Tibial nerve (tissue), 4 donors: ENCODE results near the gene ADK. TPM values are rescaled to one million over a fixed set of nuclear protein-coding genes. Genes with fewer than 3 reads are reported as not detected.
"Not testable (repeated sequence)": the region's sequence is repeated elsewhere in the genome, so short reads cannot be mapped to it uniquely, and the experiment has no call there.

Source experiments
- DNase-seq, 2 donors: peaks; one replicate each; pipeline ENCODE4 v3.0.0-alpha.2; 2019; ENCODE audit warnings: low spot score in 2 of 2
- H3K27ac ChIP-seq, 4 donors: fragments of 200-600 bp; sonication (generic) in 3 of 4; one replicate each; pipeline ENCODE4 v1.5.1; 2017 to 2019; ENCODE audit warnings: mild to moderate bottlenecking in 1 of 4
- H3K27me3 ChIP-seq, 2 donors: fragments of 200-600 bp; sonication (generic) in 1 of 2; one replicate each; pipeline versions ENCODE4 v1.5.1 to v1.6.0; 2017 to 2019
- H3K36me3 ChIP-seq, 3 donors: fragments of 200-600 bp; sonication (generic); one replicate each; pipeline ENCODE4 v1.5.1; 2018 to 2019
- H3K4me1 ChIP-seq, 4 donors: fragments of 200-600 bp; sonication (generic) in 3 of 4; one replicate each; pipeline ENCODE4 v1.5.1; 2017 to 2019
- H3K4me3 ChIP-seq, 4 donors: fragments of 200-600 bp; sonication (generic) in 3 of 4; one replicate each; pipeline ENCODE4 v1.5.1; 2017 to 2019; ENCODE audit warnings: mild to moderate bottlenecking in 1 of 4, moderate library complexity in 1 of 4
- H3K9me3 ChIP-seq, 4 donors: fragments of 200-600 bp; sonication (generic) in 3 of 4; one replicate each; pipeline ENCODE4 v1.5.1; 2017 to 2019
- EP300 ChIP-seq, 2 donors: sonication (generic); formaldehyde crosslinking; IDR thresholded peaks; one replicate each; pipeline ENCODE4 v1.6.1; 2017; ENCODE audit warnings: antibody characterized with exemption in 2 of 2, mild to moderate bottlenecking in 1 of 2
- POLR2A ChIP-seq, 2 donors: fragments of 450-650 bp; IDR thresholded peaks; one replicate each; pipeline ENCODE4 v1.6.1; 2017; ENCODE audit warnings: antibody characterized with exemption in 2 of 2, mild to moderate bottlenecking in 2 of 2, moderate library complexity in 2 of 2
- WGBS, 2 donors: methylation state at CpG; one replicate each; pipeline ENCODE4 v1.1.5; 2018; 5-methylcytosine and 5-hydroxymethylcytosine counted together
- total RNA-seq, 4 donors: library from RNA; depleted of rRNA; stranded (reverse); fragments of >200 nt; gene quantifications; one replicate each; pipeline ENCODE4 v1.1.0, GENCODE V29; 2016
- TF ChIP-seq, protein P1 (sequence below), 5 experiments: fragments of 200-600 bp in 3 of 5; fragments of 450-650 bp in 2 of 5; sonication (generic) in 3 of 5; IDR thresholded peaks; one replicate each; pipeline ENCODE4 v1.5.1; 2016 to 2019; ENCODE audit warnings: antibody characterized with exemption in 5 of 5, mild to moderate bottlenecking in 3 of 5, moderate library complexity in 2 of 5

Gene ADK
- total RNA-seq, 4 donors from 2014 or later = 28.2 to 50.9 (median 34.0) TPM

DNA sequence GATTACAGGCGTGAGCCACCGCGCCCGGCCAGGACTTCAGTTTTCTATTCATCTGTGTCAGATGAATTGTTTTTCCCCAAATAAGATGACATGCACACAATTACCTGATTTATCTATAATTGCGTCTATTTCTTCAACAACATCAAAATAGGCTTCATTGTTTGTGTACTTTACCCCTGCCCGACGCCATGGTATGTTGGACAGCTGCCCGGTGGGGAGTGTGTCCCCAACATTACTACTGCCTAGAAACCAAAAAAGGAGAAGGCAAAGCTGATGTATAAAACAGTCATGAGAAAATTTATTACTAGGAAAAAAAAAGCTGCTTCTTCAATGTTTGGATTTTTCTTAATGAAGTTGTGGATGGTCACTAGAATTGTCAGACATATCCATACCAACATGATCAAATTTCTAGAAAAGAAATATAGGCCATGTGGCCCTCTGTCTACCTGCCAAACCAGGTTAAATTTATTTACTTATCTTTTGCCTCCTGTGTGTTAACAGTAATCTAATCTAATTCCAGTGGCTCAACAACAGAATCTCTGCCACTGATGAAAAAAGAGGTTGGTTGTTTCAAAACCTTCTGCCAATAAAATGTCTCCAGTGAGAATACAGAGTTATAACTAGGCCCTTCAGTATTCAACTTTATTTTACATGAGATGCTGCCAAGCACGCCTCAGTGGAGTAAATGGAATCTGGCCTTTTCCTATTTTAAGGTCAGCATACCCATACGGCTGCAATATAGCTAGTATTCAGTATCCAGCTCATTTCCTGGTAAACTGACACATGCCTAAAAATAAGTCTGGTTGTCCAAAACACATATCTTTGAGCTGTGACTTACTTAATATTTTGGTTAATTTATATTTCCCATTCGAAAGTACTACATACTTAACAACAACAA, 16.8 kb upstream of the ADK start:
- Histone ChIP-seq H3K4me1 (peaks cover 0 to 4% (median 0%) of the 10 kb centered on the region in 4 donors), H3K36me3 (peaks cover 6 to 88% (median 7%) of the 10 kb centered on the region in 3 donors), H3K9me3 (no peaks in the 10 kb centered on the region), H3K27ac (no peak overlapping the region), H3K27me3 (no peaks in the 10 kb centered on the region), H3K4me3 (no peak overlapping the region)
- TF ChIP-seq, protein P1, sequence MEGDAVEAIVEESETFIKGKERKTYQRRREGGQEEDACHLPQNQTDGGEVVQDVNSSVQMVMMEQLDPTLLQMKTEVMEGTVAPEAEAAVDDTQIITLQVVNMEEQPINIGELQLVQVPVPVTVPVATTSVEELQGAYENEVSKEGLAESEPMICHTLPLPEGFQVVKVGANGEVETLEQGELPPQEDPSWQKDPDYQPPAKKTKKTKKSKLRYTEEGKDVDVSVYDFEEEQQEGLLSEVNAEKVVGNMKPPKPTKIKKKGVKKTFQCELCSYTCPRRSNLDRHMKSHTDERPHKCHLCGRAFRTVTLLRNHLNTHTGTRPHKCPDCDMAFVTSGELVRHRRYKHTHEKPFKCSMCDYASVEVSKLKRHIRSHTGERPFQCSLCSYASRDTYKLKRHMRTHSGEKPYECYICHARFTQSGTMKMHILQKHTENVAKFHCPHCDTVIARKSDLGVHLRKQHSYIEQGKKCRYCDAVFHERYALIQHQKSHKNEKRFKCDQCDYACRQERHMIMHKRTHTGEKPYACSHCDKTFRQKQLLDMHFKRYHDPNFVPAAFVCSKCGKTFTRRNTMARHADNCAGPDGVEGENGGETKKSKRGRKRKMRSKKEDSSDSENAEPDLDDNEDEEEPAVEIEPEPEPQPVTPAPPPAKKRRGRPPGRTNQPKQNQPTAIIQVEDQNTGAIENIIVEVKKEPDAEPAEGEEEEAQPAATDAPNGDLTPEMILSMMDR (IDR thresholded peaks at IDR 0.05) = no peak
- TF ChIP-seq EP300 (IDR thresholded peaks at IDR 0.05) (no peak), POLR2A (IDR thresholded peaks at IDR 0.05) (no peak)
- DNase-seq = no peak
- 65 to 66% methylated on average over 11 of the region's 11 CpGs for WGBS, 2 donors

DNA sequence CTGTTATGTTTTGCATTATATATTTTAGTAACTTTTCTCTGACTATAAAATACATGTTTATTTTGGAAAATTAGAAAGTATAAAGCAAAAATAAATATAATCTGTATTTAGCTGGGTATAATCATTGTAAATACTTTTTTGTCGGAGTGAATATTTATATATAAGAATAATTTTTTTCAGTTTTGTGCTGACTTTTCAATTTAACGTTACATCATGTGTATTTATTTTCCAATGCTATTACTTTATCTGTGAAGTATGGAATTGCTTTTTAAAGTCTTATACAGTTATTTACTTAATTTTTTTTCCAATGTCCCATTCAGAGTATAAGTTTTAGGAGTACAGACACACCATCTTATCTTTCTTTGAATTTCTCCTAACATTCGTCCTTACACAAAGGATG, 15.6 kb upstream of the ADK start:
- peaks cover 0 to 4% (median 0%) of the 10 kb centered on the region in 4 donors for H3K4me1 ChIP-seq
- H3K4me3 ChIP-seq = no peak overlapping the region
- peaks cover 0 to 81% (median 6%) of the 10 kb centered on the region in 3 donors for H3K36me3 ChIP-seq
- no peaks in the 10 kb centered on the region for H3K9me3 ChIP-seq
- no peaks in the 10 kb centered on the region for H3K27me3 ChIP-seq
- no peak for DNase-seq
- 75 to 82% methylated on average over 3 of the region's 3 CpGs for WGBS, 2 donors
- TF ChIP-seq POLR2A (IDR thresholded peaks at IDR 0.05) (no peak), EP300 (IDR thresholded peaks at IDR 0.05) (no peak)
- TF ChIP-seq, protein P1 (IDR thresholded peaks at IDR 0.05) = no peak
- H3K27ac ChIP-seq = no peak overlapping the region

- H3K36me3 ChIP-seq = peaks cover 0 to 56% (median 3%) of the 10 kb centered on the region in 3 donors
- no peak for TF ChIP-seq POLR2A (IDR thresholded peaks at IDR 0.05)
- H3K27me3 ChIP-seq = no peaks in the 10 kb centered on the region
- 92 to 93% methylated on average over 5 of the region's 5 CpGs for WGBS, 2 donors
- no peak overlapping the region for H3K27ac ChIP-seq
- DNase-seq = no peak
- H3K9me3 ChIP-seq = no peaks in the 10 kb centered on the region
- H3K4me1 ChIP-seq = peaks cover 0 to 4% (median 0%) of the 10 kb centered on the region in 4 donors
- no peak overlapping the region for H3K4me3 ChIP-seq
These were observed 13.0 kb upstream of the ADK start for GRCh38 chr10:74137992-74138391.

DNA sequence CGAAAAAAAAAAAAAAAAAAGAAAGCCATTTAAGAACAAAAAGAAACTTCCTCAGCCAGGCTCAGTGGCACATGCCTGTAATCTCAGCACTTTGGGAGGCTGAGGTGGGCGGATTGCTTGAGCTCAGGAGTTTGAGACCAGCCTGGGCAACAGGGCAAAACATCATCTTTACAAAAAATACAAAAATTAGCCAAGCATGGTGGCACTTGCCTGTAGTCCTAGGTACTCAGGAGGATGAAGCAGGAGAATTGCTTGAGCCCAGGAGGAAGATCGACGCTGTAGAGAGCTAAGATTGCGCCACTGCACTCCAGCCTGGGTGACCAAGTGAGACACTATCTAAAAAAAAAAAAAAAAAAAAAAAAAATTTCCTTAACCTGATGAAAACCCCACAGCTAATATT, 12.4 kb upstream of the ADK start:
- 94 to 95% methylated on average over 5 of the region's 5 CpGs for WGBS, 2 donors
- H3K4me1 ChIP-seq, H3K4me3 ChIP-seq, H3K9me3 ChIP-seq, H3K27ac ChIP-seq, DNase-seq, H3K27me3 ChIP-seq: not testable (repeated sequence)
- H3K36me3 ChIP-seq = peaks cover 0 to 50% (median 3%) of the 10 kb centered on the region in 3 donors

DNA sequence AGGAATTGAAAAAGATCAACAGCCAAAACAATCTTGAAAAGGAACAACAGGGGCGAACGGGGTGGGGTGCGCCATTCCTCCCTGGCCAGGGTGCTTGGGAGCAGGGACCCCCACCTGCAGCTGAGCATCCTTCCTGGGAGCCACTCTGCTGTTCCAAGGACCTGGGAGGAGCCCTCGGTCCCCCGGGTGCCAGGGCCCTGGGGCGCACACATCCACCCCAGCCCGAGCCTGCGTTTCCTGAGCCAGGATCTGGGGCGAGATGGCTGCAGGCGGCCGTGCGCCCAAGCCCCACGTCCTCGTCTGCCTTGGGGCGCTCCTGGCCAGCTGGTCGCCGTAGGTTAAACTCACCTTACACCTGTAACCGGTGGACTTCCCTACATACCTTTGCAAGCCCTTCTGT, 11.0 kb upstream of the ADK start:
- H3K27me3 ChIP-seq = no peaks in the 10 kb centered on the region
- peaks cover 0 to 7% (median 0%) of the 10 kb centered on the region in 4 donors for H3K4me1 ChIP-seq
- no peak overlapping the region for H3K4me3 ChIP-seq
- no peak for DNase-seq
- 94 to 96% methylated on average over 17 to 18 of the region's 18 CpGs for WGBS, 2 donors
- peaks cover 0 to 37% (median 3%) of the 10 kb centered on the region in 3 donors for H3K36me3 ChIP-seq
- TF ChIP-seq, protein P1 (IDR thresholded peaks at IDR 0.05) = no peak
- TF ChIP-seq EP300 (IDR thresholded peaks at IDR 0.05) (no peak), POLR2A (IDR thresholded peaks at IDR 0.05) (no peak)
- H3K27ac ChIP-seq = no peak overlapping the region
- no peaks in the 10 kb centered on the region for H3K9me3 ChIP-seq

- Histone ChIP-seq H3K27ac (no peak overlapping the region), H3K4me3 (no peak overlapping the region), H3K4me1 (peaks cover 0 to 12% (median under 1%) of the 10 kb centered on the region in 4 donors), H3K9me3 (no peaks in the 10 kb centered on the region), H3K27me3 (no peaks in the 10 kb centered on the region), H3K36me3 (peaks cover 0 to 33% (median 3%) of the 10 kb centered on the region in 3 donors)
- WGBS, 2 donors = 75 to 77% methylated on average over 2 of the region's 2 CpGs
- no peak for DNase-seq
- TF ChIP-seq EP300 (IDR thresholded peaks at IDR 0.05) = no peak
- TF ChIP-seq POLR2A (IDR thresholded peaks at IDR 0.05) = no peak
- TF ChIP-seq, protein P1 (IDR thresholded peaks at IDR 0.05) = no peak
These were observed 10.5 kb upstream of the ADK start for GRCh38 chr10:74140553-74140952.
